ENCODE results near the gene CDC40.
A peak's percentile ranks its signal among the peaks of the same experiment; 100 is the strongest.
"Not testable (repeated sequence)": the region's sequence is repeated elsewhere in the genome, so short reads cannot be mapped to it uniquely, and the experiment has no call there.

Gene CDC40

GRCh38 chr6:110201151-110201884, 21.1 kb downstream of the CDC40 start:
- no peak for DNase-seq

DNA sequence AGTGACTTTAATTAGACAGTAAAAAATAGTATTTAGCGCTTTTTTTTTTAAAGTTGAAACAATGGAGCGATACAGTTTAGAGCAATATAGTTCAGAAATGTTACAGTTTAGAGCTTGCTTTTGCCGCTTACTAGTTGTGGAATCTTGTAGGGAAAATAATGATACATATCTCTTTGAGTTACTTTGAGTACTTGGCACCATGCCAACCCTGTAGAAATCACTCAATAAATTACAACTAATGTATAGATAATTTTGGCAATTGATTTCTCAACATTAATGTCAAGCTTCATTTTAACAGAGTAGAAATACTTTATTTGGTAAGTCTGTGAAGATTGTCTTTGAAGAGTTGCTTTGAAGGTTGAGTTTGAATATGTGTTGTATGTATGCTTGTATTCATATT, 27.4 kb downstream of the CDC40 start:
- DNase-seq, result no peak

DNA sequence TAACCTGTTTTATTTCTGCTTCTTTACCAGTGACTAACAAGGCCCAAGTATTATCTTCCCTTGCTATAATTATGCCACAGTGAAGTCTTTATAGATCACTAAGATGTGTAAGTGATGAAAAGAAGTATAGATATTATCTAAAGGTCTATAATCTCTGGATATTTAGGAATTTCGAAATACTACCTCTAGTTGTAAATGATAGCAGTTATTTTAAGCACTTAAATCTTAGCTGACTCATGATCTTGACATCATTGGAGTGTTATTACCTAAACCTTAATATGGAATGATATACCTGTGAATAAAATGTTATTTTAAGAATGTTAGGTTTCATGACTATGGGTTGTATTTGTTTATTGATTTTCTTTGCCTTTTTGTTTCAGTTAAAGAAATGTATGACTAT, 31.5 kb downstream of the CDC40 start:
- no peak for DNase-seq

DNA sequence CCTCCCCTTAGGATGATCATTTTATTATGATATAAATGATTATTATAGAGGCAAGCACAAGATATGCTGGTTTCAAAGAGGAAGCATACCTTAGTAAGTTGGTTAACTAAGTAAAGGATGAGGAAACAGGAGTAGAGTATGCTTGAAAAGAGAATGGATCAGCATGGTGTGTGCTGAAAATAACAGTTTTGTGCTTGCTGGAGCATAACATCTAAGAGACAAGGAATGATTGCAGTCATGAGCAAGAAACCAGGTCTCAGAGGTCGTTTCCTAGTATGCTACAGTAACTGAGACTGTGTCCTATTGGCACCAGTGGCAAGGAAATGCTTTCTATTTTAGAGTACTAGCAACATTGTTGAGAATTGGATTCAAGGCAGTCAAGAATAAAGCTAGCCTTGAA, 34.1 kb downstream of the CDC40 start:
- no peak for DNase-seq

GRCh38 chr6:110216140-110216539, 35.9 kb downstream of the CDC40 start:
- no peak for DNase-seq

DNA sequence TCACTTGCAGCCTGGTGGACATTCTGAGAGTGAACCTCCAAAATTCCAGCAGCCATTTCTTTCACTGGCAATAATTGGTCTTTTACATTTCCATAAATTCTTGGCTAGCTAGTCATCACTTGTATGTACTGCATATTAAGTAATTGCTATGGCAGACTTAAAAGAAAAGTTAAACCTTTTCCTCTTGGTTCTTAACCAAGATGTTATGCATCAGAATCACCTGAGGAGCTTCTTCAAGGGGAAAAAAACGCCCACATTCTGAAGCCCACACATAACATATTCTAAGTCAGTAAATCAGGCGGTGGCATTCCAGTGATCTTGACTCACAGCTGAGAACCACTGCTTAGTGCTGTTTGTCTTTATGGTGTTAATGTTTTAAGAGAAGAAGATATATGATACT, 37.0 kb downstream of the CDC40 start:
- DNase-seq, result peak; percentile 26

DNA sequence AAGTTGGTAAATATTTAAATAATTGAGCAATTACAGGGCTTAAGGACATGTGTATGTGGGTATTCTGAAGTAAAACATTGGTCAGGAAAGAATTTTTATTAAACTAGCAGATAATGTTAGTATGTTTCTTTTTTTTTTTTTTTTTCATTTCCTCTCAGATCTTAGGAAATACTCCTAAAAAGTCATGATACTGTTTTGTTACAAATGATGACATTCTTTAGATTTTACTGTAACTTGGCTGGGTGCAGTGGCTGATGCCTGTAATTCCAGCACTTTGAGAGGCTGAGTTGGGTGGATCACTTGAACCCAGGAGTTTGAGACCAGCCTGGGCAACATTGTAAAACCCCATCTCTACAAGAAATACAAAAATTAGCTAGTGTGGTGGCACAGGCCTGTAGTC, 41.5 kb downstream of the CDC40 start:
- DNase-seq, result peak; percentile 1

GRCh38 chr6:110226261-110226660, 46.0 kb downstream of the CDC40 start:
- no peak for DNase-seq

DNA sequence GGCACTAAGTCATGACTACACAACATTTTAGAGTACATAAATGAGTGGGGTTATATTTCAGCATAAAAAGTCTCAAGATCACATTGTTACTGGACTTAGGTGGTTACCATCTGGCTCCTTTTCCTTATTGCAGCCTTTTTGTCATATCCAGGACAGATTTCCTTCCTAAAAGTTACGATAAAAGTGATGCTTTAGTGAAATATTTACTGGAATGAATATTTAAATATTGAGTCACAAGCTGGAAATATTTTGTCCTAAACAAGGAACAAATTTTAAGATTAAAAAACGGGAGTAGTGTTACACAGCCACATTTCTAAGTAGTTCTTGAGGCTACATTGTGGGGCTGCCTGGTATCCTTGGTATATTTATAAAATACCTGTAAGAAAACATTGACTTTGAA, 52.2 kb downstream of the CDC40 start:
- peak; percentile 32 for DNase-seq

- no peak for DNase-seq
Observed at GRCh38 chr6:110233770-110234374, 53.6 kb downstream of the CDC40 start.

GRCh38 chr6:110236007-110236406, 55.8 kb downstream of the CDC40 start:
- not testable (repeated sequence) for DNase-seq

DNA sequence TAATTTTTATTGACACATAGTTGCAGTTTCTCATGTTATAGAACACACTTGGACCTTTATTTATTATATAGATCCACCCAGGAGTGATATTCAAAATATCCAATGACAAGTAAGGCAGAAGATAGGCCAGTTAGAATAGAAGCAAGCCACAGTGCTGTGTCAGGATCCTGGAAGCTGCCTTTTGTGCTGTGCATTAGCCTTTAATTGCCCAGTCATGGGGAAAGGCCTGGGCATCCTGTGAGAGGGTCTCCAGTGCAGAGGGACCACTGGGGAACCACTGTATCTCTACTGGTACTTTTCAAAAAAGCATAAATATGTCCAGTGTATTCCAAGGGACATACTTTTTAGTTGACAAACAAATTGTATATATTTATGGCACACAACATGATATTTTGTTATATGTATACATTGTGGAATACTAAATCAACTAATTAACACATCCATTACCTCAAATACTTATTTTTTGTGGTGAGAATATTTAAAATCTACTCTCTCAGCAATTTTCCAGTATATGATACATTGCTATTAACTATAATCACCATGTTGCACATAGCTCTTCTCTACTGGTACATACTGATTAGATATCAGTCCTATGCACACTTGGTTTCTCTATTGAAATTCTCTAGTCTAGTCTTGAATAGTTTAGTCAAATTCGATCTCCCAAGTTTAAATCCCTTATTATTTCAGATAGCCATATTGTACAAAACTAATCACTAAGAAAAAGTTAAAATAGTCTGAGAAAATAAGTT, 59.5 kb downstream of the CDC40 start:
- DNase-seq, result no peak

DNA sequence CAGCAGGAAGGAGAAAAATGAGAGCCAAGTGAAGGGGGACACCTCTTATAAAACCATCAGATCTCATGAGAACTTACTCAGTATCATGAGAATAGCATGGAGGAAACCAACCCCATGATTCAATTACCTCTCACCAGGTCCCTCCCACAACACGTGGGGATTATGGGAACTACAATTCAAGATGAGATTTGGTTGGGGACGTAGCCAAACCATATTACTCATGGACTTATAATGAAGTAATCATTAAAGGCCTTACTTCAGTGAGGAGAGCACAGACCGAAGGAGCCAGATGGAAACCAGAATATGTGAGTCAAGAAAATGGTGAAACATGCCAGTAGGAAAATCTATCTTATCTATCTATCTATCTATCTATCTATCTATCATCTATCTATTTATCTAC, 64.4 kb downstream of the CDC40 start:
- DNase-seq, result peak; percentile 1

DNA sequence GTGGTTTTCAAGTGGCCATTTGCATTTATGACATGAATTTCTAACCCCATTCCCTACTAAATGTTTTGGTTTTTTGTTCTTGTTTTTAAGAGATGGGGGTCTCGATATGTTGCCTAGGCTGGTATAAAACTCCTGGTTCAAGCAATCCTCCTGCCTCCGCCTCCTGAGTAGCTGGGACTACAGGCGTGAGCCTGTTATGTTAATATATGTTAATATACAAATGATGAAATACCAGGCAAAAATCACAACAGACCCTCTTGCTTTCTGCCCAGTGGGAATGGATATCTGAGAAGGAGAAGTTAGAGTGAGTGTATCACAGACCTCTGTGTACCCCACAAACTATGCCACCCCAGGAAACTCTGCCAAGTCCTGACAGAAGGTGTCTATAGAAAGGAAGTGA, 66.2 kb downstream of the CDC40 start:
- DNase-seq, result no peak

GRCh38 chr6:110246900-110247546, 66.8 kb downstream of the CDC40 start:
- DNase-seq, result no peak

GRCh38 chr6:110250058-110250457, 69.8 kb downstream of the CDC40 start:
- no peak for DNase-seq

DNA sequence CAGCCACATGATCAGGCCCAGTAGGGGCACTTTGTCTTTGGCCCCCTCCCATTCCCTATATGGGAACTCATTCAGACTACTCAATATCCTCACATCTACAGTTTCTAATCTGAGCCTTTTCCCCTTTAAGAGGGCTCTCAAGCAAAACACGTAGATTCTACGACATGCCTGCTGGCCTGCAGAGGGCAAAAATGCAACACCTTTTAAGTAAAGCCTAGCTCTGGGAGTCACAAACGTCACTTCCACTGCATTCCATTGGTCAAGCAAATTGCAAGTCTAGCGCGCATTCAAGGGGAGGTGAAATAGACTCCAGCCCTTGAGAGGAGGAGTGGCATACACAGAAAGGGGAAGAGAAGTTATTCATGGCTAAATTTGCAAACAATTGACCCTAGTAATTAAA, 70.6 kb downstream of the CDC40 start:
- DNase-seq, result no peak

DNA sequence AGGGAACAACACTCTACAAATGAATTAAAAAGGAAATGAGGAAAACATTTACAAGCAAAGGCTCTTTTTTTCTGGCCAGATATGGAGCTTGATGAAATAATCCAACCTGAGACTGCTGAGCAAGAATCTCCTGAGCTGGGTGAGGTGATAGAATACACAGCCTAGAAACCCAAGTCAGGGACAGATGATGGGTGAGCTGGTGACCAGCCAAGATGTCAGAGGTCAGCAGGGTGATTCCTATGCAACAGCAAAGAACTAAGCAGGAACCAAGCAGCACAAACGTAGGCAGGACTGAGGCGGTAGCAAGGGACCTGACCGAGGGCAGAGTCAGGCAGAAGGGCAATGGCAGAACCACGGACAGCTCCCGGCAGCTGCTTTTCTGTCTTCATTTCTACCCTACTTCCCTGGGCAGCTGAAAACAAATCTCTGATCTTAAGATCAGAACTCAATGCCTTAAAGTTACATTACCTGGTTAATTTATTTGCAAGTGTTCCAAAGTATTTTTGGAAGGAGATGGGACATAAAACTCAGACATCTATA, 75.1 kb downstream of the CDC40 start:
- peak; percentile 20 for DNase-seq

DNA sequence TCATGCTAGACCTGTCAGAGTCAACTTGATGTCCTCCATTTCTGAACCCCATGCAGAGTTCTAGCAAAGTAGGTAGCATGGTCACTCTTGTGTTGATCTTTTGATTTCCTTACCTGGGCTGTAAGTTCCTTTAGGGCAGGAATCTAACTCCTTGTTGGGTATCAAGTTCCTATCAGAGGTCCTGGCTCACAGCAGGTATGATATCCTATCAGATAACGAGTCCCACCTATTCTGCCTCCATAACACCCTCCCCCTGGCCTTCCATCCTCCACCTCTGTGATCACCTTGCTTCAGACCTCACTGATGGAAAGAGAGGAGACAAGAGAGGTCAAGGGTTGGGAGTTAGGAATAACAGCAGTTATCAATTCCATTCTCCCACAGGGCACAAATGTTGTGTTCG, 76.1 kb downstream of the CDC40 start:
- no peak for DNase-seq

DNA sequence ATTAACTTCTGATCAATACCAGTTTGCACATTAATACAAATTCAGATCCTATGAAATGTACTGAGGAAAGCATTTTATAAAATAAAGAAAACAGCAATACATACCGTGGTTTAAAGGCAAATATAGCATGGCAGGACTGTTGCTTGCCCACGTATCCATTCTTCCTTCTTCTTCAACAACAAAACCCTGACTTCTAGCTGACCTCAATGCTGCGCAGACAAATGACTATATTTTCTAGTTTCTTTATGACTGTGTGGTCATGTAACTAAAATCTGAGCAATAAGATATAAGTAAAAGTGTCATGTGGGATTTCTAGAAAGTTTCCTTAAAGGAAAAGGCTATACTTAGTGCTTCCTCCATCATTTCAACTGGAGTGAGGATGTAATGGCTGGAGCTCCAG, 85.0 kb downstream of the CDC40 start:
- no peak for DNase-seq

DNA sequence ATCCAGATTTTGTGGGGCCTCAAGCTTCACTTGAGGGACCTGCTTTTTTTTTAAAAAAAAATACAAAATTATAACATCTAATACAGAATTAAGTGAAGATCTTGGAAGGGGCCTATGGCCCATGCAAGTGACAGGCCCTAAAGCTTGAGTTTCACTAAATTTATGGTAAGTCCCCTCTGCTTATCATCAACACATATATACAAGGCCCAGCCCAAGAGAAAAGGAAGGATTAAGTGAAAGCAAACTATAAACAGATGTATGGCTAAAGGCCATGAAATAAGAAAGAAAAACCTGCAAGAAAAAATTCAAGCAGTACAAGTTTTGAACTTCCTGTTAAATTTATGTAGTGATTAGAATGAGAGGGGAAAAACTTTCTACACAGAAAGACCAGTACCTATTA, 86.8 kb downstream of the CDC40 start:
- DNase-seq, result no peak

DNA sequence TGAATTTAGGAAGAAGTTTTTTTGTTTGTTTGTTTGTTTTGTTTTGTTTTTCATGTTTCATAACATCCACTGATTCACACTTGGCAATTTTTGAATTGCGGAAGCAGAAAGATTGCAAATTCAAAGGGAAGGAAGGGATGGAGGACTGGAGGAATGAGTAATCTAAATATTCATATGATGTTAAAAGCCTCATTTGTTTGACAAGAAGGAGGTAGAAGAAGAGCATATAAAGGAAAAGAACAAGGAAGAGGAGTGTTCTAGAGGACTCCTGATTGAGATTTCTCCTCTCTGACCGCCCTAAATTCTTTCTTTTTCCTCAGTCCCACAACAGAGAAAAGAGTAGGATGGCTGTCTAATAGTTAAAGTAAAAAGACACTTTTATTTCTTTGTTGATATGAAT, 89.4 kb downstream of the CDC40 start:
- no peak for DNase-seq

DNA sequence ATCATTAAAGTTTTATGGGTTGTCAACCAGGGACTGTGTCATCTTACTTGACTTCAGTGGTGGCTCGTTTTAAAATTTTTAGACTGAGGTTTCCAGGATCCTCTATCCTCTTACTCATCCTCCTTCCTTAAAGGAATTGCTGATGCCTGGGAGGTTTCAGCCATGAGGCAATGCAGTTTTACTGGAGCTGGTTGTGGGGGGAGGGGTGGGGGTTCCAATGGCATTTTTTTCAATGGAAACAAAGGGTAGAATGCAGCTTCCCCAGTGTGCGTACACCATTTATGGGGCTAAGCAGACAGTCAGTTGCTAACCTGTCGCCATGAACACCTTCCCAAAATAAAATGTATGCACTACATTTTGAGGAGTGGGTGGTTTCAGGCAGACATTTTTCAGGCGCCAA, 89.9 kb downstream of the CDC40 start:
- DNase-seq, result peak; percentile 58

DNA sequence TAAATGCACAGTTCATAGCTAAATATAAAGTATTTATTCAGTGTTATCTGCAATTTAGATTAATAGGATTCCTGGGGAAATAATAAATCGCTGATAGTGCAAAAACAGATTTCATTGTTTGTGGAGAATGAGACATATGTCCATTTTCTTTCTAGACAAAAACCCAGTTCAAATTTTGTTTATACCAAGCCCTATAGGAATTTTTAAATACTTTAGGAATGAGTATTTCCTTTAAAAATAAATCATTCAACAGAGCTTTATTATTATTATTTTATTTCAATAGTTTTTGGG, 91.5 kb downstream of the CDC40 start:
- no peak for DNase-seq
